Esophagus squamous epithelium (tissue), 4 donors: ENCODE data around the gene OR1F1.

Source experiments
- CTCF ChIP-seq, 6 experiments: fragments of 450-650 bp in 4 of 6; fragments of 200-600 bp in 2 of 6; sonication (generic) in 2 of 6; IDR thresholded peaks; one replicate each; pipeline ENCODE4 v1.5.1; 2016 to 2019; ENCODE audit warnings: antibody characterized with exemption in 6 of 6, mild to moderate bottlenecking in 4 of 6, moderate library complexity in 4 of 6
- POLR2A ChIP-seq, 4 donors: fragments of 450-650 bp; IDR thresholded peaks; one replicate each; pipeline ENCODE4 v1.6.1; 2017; ENCODE audit warnings: antibody characterized with exemption in 4 of 4, mild to moderate bottlenecking in 4 of 4, moderate library complexity in 3 of 4

- TF ChIP-seq CTCF (IDR thresholded peaks at IDR 0.05) (no peak), POLR2A (IDR thresholded peaks at IDR 0.05) (no peak)
Measured at GRCh38 chr16:3145660-3146059, 42.3 kb upstream of the OR1F1 start.
